GM12874 (cell line): ENCODE data around the gene POU2AF3.

Experiments
- CTCF ChIP-seq: IDR thresholded peaks from 2 replicates; pipeline ENCODE4 v1.5.1; 2011; ENCODE audit warnings: low read depth, mild to moderate bottlenecking, control low read depth, low read length, moderate library complexity; ENCODE audit not compliant: insufficient read depth

POU2AF3 gene

GRCh38 chr11:111264646-111265045, 33.7 kb upstream of the POU2AF3 start:
- TF ChIP-seq CTCF: no peak

DNA sequence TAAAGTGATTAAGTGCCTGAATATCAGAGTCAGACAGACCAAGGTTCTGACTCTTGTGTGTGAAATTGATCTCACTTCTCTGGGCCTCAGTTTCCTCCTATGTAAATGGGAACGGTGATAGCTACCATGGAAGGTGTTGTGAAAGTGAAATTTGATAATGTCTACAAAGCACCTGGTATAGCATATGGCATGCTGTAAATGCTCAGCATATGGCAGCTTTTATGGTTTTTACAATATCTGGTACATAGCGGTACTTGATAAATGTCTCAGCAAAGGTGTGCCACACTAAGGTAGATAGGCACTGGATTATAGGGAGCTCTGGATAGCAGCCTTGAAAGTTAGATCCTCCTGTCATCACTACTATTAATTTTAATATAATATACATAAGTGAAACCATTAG, 32.9 kb upstream of the POU2AF3 start:
- TF ChIP-seq CTCF: no peak

GRCh38 chr11:111269146-111269868, 29.0 kb upstream of the POU2AF3 start:
- TF ChIP-seq CTCF: no peak

DNA sequence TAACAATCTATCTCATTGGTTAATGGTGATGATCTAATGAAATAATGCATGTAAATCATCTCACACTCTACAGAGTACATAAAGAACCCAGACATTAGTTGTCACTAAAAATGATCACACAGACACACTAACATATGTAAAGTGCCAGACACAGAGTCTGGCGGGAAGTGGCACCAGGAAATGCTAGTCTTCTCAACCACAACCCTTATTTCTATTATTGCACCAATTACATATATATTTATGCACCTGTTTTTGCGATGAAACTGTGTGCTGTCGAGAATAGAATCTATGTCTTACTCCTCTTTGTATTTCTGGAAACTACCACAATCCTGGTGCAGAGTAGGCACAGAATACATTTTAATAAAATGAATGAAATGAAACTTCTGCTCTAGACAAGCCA, 25.9 kb upstream of the POU2AF3 start:
- TF ChIP-seq CTCF: no peak

DNA sequence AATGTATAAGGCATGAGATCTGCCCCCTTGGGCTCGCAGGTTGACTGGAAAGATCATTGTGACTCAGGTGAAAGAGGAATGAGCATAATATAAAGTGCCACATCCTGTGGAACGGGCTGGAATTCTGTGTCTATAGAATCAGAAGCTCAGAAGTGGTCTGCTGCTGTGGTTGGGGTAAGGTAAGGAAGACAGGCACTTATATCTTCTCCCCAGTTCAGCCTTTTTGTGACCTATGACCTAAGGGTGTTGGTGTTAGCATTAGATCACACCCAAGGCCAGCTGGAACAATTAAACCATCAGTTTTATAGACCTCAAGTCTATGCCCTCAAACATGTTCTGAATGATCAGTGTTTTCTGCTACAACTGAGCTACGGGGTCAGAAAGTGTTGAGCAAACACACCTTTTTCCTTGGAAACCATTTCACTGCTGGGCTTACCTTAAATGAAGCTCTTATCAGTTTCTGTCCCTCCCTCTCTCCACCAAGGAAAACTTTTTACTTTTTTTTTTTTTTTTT, 15.7 kb upstream of the POU2AF3 start:
- no peak for TF ChIP-seq CTCF

DNA sequence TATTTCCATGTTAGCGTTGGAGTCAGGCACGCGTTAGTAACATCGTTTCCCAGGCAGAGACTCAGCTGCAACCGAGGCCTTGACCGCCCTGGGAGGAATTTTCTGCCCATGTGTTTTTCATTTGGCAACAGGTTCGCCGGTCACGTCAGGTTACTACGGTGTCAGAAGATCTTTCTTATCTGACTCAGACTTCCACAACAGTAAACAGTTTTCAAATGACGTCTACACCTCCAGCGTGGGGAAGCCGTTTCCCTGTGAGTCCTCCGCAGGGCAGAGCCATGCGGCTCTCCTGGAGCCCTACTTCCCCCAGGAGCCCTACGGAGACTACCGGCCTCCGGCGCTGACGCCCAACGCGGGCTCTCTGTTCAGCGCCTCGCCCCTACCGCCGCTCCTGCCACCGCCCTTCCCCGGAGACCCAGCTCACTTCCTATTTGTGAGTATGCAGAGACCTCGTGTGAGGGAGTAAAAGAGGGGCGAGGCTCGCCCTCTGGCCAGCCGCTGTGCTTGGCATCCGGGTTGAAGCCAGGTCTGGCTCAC, 14.3 kb upstream of the POU2AF3 start:
- no peak for TF ChIP-seq CTCF

- TF ChIP-seq CTCF: no peak
Observed at GRCh38 chr11:111285189-111286091, 12.9 kb upstream of the POU2AF3 start.
